ENCODE measurements around the gene GABRR2.
A peak's percentile ranks its signal among the peaks of the same experiment; 100 is the strongest.
"Not testable (repeated sequence)": the region's sequence is repeated elsewhere in the genome, so short reads cannot be mapped to it uniquely, and the experiment has no call there.

Gene GABRR2

GRCh38 chr6:89323511-89323971, 8.4 kb upstream of the GABRR2 start:
- no peak for DNase-seq

DNA sequence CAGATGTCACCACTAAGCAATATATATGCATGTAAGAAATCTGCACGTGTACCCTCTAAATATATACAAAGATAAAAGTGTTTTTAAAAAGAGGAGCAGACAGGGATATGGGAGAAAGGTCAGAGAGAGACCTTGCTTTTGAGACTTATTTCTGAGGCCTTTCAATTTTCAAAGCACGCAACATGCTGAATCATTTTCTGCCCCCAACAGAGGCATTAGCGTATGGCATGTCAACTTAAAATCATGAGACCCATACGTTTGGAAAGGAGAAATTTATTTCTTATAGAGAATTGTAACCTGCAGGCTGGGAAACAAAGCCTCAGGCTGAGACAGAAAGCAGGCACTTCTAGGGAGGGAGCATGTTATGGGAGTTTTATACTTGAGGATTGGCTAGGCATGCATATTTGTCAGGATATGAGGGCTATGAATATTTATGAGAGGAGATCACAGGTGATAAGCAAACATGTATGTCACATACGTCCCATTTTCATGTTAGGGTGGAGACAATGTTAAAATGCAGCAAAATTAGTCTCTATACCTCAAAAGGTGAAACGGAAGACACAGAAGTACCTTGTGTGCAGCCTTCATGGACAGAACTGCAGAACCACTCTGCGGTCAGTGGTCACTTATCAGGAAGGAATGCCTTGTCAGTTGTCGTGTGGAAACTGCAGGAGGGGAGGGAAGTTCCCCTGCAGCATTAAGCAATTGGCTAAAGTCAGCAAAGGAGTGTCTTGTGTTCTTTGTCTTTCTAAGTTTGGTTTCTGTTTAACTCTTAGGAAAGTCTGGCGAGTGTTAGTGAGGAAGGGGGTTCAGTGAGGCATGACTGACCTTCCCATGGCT, 6.3 kb upstream of the GABRR2 start:
- DNase-seq: peak; percentile 80

DNA sequence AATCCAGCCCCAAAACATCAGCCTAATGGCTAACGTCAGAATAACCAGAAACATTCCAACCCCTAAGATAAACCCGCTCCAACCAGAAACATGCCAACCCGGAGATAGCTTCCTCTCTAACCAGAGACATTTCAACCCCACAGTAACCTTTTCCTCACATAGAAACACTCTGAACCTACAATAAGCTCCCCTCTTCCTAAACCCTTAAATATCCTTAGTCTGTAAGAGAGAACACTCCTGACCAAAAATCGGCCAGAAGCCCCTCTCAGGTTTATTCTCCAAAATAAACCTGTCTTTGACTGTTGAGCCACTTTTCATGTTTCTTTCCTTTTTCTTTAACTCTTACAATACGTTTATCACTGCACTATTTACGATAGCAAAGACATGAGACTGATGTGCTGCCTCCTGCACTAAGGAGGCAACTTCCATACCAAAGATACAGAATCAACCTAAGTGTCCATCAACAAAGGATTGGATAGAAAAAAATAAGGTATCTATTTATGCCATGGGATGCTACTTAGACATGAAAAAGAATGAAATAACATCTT, 5.0 kb upstream of the GABRR2 start:
- DNase-seq: no peak

DNA sequence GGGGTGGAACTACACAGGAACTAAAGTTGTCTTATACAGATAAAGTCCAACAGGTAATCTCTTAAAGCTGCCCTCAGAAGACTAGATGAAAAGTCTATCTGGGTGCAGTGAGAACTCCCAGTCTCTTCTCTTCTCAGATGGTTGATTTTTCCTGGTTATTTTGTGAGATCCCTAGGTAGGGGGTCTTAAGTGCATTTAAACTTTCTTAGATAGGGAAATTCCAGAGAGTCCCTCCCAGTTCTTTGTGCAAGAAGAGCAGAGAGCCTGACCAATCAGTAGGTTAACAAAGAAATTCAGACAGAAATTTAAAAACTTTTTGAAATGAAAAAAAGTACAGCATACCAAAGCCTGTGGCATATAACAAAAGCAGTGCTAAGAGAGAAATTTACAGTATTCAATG, 2.0 kb upstream of the GABRR2 start:
- DNase-seq: no peak

GRCh38 chr6:89314692-89315091, 407 bp downstream of the GABRR2 start:
- no peak for DNase-seq

GRCh38 chr6:89313006-89313405, 2.1 kb downstream of the GABRR2 start:
- no peak for DNase-seq

GRCh38 chr6:89311853-89312531, 3.1 kb downstream of the GABRR2 start:
- peak; percentile 35 for DNase-seq

GRCh38 chr6:89311530-89311852, 3.6 kb downstream of the GABRR2 start:
- DNase-seq: no peak

DNA sequence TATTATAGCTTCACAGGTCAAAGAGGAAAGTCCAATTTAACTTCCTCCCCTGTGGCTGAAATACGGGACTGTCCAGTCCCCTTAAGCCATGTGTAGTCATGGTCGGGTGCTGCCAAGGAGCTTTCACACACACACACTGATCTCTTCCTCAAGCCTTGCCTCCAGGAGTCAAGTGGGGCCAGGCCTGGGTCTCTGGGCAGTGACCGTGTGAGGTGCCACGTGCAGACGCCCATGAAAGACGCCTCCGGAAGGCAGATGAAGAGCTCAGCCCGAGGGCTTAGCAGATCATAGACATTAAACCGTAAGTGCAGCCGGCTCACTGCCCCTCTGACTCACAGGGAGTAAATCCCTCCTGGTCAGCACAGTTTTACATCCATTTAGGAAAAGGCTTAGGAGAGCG, 4.2 kb downstream of the GABRR2 start:
- DNase-seq: no peak

DNA sequence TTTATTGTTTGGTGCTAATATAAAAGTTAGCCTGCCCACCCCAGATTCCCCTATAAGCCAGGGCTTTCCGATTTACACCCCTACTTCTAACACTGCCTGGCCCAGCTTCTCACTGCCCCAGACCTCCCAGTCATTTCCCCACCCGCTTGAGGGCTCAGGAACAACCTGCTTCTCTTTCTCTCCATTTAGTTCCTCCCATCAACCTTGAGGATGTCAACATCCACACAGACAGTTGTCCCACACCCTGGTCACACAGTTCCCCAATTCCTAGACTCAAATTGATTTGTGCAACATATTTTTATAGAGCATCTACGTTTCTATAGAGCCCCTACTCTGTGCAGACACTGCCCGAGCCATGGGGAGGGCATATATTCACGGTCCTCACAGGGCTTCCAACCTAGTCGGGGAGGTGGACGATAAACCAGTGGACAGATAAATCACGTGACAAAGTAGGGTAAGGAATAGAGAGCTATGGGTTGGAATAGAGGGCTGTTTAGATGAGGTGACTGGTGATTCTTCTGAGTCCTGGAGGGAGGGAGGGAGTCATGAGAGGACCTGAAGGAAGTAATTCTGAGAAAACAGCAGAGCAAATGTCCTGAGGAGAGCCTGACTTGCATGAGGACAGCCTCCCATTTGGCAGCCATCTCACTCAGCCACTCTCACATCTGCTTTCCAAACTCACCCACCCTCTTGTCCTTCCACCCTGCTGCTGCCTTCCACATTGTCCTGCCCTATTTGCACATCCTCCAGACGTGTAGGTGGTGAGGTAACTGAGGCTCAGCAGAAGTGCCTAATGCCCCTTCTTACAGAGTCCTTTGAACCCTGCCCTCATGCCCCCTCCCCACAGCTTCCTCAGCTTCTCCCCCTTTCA, 6.3 kb downstream of the GABRR2 start:
- DNase-seq: peak; percentile 40

DNA sequence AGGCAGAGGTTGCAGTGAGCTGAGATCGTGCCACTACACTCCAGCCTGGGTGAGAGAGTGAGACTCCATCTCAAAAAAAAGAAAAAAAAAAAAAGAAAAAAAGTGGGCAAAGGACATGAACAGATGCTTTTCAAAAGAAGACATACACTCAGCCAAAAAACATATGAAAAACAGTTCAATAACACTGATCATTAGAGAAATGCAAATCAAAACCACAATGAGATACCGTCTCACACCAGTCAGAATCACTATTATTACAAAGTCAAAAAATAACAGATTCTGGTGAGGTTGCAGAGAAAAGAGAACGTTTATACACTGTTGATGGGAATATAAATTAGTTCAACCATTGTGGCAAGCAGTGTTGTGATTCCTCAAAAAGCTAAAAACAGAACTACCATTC, 10.6 kb downstream of the GABRR2 start:
- not testable (repeated sequence) for DNase-seq

DNA sequence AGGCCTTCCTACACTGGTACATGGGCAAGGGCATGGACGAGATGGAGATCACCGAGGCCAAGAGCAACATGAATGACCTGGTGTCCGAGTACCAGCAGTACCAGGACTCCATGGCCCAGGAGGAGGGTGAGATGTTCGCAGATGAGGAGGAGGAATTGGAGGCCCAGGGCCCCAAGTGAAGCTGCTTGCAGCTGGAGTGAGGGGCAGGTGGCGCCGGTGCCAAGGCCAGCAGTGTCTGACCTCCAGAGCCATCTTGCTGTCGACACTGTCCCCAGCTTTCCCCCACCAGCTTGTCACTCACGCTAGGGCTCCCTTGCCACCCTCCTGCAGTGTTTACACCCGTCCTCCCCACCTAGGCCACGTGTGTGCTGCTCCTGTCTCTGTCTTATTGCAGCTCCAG, 12.2 kb downstream of the GABRR2 start:
- no peak for DNase-seq

GRCh38 chr6:89302195-89302770, 12.8 kb downstream of the GABRR2 start:
- no peak for DNase-seq

GRCh38 chr6:89301586-89302194, 13.4 kb downstream of the GABRR2 start:
- no peak for DNase-seq

DNA sequence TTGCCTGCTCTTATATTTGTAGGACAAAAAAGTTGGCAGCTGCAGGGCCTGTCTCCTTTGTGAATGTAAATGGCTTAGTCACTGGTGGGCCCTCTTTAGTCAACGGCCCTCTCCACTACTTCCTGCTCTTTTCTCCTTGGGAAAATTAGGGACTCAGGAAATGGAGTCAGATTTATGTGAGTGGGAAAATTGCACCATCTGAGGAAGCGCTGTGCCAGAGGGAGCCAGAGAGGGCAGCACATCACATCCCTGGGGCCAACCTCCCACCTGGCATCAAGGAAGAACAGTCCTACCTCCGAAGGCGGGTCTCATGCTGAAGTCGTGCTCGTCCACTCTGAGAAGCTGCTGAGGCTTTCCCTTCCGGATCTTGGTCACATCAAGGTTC, 15.6 kb downstream of the GABRR2 start:
- DNase-seq: no peak

GRCh38 chr6:89298680-89299465, 16.2 kb downstream of the GABRR2 start:
- no peak for DNase-seq

GRCh38 chr6:89297695-89298351, 17.3 kb downstream of the GABRR2 start:
- peak; percentile 51 for DNase-seq

DNA sequence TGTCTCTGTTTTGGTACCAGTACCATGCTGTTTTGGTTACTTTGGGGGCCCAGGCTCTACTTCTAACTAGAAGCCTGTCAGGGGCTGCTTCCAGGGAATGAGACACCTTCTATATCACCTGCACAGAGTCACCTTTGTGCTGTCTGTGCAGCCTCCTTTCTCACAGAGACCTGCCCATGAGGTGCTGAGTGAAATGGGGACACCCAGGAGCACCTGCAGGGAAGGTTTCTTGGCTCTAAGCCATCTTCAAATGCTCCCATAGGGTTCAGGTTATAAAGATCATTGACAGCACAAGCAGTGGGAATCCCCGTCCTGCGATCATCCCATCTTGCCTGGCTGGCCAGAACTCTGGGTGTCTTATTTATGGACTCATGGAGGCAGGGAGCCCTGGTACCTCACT, 19.1 kb downstream of the GABRR2 start:
- no peak for DNase-seq

- not testable (repeated sequence) for DNase-seq
Measured at GRCh38 chr6:89295116-89295515, 20.0 kb downstream of the GABRR2 start.

DNA sequence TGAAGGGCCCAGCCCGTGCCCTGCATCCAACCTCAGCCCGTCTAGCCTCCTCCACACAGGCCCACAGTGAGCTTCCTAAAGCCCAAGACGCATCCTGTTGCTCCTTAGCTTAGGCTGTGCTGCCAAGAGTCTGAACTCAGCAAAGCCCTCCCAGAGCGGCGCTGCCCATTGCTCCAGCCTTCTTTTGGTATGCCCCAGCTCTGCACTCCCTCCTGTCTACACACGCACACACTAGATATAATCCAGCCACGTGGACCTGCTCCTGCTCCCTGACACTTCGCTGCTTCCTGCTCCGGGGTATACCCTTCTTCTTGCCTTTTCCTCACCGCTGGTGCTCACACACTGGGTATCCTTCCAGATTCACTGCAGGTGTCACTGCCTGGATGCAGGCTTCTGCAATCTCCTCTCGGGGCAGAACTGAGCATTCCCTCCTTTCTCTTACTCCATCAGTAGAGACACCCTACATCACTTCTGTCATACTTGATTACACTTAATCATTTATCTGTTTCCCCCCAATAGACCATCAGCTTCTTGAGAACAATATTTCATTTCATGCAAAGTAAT, 23.8 kb downstream of the GABRR2 start:
- no peak for DNase-seq
